NCI-H2171 treated with DMSO at 0.1 percent for 48 hours (cell line): Measurements from ENCODE around the gene TDG.
"Not testable (repeated sequence)": the region's sequence is repeated elsewhere in the genome, so short reads cannot be mapped to it uniquely, and the experiment has no call there.

Source experiments
- DNase-seq: peaks from one replicate; lab custom pipeline; 2025; lab: John Stamatoyannopoulos, UW

The TDG gene

DNA sequence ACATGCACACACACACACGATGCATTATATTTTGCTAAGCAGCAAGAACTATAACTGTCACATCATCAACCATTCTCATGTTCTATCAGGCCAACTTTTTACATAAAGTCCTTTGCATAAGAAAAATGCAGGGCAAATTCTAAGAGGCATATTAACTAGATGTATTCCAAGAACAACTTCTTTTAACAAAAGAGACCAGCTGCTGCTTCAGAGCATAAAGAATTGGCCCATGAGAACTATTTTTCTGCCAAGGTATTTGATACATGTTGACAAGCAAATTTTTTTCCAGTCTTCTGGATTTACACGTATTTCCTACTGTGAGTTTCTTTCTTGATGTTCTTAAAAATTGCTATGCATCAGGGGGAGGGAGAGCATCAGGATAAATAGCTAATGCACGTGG, 57.1 kb downstream of the TDG start:
- DNase-seq, result no peak

DNA sequence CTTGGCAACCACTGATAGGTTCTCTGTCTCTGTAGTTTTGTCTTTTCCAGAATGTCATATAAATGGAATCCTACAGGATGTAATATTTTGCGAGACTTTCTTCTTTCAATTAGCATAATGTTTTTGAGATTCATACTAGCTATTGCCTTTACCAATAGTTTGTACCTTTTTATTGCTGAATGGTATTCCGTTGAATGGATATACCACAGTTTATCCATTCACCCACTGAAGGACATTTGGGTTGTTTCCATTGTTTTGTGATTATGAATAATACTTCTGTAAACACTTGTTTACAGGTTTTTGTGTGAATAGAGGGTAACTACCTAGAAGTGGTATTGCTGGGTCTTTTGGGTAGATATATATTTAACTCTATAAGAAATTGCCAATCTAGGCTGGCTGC, 58.0 kb downstream of the TDG start:
- no peak for DNase-seq

DNA sequence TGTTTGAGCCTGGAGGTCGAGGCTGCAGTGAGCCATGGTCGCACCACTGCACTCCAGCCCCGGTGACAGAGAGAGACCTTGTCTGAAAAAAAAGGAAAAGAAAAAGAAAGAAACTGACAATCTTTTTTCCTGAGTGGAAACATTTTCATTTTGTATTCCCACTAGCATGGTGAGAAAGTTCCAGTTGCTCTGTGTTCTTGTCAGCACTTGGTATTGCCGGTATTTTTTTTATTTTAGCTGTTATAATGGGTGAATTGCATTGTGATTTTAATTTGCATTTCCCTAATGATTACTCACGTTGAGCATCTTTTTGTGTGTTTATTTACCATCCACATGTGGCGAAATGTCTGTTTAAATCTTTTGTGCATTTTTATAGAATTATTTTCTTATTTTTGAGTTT, 58.7 kb downstream of the TDG start:
- DNase-seq, result no peak

DNA sequence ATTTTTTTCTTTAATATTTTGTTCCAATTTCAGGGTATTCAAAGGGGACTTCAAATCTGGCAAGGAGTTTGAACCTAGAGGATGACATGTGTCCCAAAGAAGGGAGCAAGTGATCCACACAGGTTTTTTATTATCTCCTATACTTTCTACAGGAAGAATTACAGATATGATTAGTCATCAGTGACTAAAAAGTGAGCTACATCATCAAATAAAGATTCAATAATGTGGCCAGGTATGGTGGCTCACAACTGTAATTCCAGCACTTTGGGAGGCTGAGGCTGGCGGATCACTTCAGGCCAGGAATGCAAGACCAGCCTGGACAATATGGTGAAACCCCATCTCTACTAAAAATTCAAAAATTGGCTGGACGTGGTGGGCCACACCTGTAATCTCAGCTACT, 60.1 kb downstream of the TDG start:
- no peak for DNase-seq

DNA sequence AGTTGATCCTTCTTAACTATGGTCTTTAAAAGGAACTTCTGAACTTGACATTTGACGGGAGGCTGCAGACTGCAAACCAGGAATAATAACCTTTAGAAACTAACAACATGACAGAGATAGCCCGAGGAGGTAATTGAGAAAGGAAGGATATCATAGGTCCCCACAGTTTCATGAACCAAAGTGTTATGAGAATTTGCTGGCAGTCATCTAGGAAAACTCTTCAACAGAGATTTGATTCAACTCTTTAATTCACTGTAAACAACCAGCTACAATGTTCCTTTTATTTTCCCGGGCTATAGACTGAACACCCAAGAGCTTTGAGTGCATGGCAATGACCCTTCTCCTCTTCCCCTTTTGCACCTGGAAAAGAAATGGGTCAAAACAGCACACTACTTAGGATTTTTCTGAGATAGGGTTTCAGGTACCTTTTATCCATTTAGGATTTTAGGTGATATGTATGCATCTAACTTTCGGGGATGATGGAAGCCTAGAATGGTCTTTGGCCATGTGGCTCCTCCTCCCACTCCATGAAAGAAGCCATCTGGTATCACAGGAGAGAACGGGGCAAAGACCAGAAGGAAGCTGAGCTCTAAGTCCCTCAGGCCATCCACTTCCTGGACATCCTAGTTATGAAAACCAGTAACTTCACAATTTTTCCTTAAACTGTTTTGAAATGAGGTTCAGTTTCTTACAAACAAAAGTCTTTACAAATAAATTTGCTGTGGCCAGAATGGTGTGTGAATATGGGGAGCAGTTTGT, 61.3 kb downstream of the TDG start:
- no peak for DNase-seq

DNA sequence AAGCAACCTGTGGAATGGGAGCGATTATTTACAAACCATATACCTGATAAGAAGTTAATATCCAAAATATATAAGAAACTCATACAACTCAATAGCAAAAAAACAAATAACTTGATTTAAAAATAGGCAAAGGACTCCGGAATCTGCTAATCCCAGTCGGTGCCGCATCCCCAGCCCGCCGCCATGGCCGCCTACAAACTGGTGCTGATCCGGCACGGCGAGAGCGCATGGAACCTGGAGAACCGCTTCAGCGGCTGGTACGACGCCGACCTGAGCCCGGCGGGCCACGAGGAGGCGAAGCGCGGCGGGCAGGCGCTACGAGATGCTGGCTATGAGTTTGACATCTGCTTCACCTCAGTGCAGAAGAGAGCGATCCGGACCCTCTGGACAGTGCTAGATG, 64.9 kb downstream of the TDG start:
- DNase-seq, result not testable (repeated sequence)

DNA sequence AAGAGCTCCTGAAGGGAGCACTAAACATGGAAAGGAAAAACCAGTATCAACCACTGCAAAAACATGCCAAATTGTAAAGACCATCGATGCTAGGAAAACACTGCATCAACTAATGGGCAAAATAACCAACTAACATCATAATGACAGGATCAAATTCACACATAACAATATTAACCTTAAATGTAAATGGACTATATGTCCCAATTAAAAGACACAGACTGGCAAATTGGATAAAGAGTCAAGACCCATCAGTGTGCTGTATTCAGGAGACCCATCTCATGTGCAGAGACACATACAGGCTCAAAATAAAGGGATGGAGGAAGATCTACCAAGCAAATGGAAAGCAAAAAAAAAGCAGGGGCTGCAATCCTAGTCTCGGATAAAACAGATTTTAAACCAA, 70.5 kb downstream of the TDG start:
- DNase-seq, result not testable (repeated sequence)
